Activated gamma-delta T cell treated with anti-CD3 and anti-CD28 coated beads, Interleukin-2, amount 50 U/mL, for 16 hours (primary cell): Measurements from ENCODE around the gene COL25A1.
"Not testable (repeated sequence)": the region's sequence is repeated elsewhere in the genome, so short reads cannot be mapped to it uniquely, and the experiment has no call there.

Source experiments
- DNase-seq: peaks from one replicate; pipeline ENCODE4 v3.0.0-alpha.2; 2020; ENCODE audit warnings: low read depth

Gene COL25A1

GRCh38 chr4:109049926-109050325 is 252.5 kb downstream of the COL25A1 start:
- DNase-seq, result no peak

GRCh38 chr4:109046471-109047201 is 255.8 kb downstream of the COL25A1 start:
- DNase-seq, result no peak

- no peak for DNase-seq
Measured at GRCh38 chr4:109044431-109044830, 258.0 kb downstream of the COL25A1 start.

GRCh38 chr4:109043286-109043685 is 259.2 kb downstream of the COL25A1 start:
- no peak for DNase-seq

GRCh38 chr4:109041463-109042360 is 260.7 kb downstream of the COL25A1 start:
- no peak for DNase-seq

GRCh38 chr4:109040441-109040840 is 262.0 kb downstream of the COL25A1 start:
- no peak for DNase-seq

- no peak for DNase-seq
Measured at GRCh38 chr4:109037026-109037425, 265.4 kb downstream of the COL25A1 start.

GRCh38 chr4:109033993-109034392 is 268.5 kb downstream of the COL25A1 start:
- no peak for DNase-seq

- DNase-seq, result no peak
Measured at GRCh38 chr4:109032671-109033070, 269.8 kb downstream of the COL25A1 start.

GRCh38 chr4:109029987-109030386 is 272.5 kb downstream of the COL25A1 start:
- DNase-seq, result no peak

GRCh38 chr4:109027016-109027500 is 275.4 kb downstream of the COL25A1 start:
- no peak for DNase-seq

GRCh38 chr4:109026588-109026987 is 275.9 kb downstream of the COL25A1 start:
- DNase-seq, result no peak

GRCh38 chr4:109025471-109026076 is 276.9 kb downstream of the COL25A1 start:
- DNase-seq, result no peak

- DNase-seq, result no peak
Measured at GRCh38 chr4:109022961-109023360, 279.5 kb downstream of the COL25A1 start.

GRCh38 chr4:109021630-109022029 is 280.8 kb downstream of the COL25A1 start:
- DNase-seq, result not testable (repeated sequence)

- DNase-seq, result no peak
Measured at GRCh38 chr4:109020861-109021260, 281.6 kb downstream of the COL25A1 start.

GRCh38 chr4:109016200-109016599 is 286.3 kb downstream of the COL25A1 start:
- DNase-seq, result no peak

GRCh38 chr4:109015413-109015810 is 287.0 kb downstream of the COL25A1 start:
- DNase-seq, result no peak

GRCh38 chr4:109014593-109015412 is 287.7 kb downstream of the COL25A1 start:
- DNase-seq, result no peak

GRCh38 chr4:109012286-109012880 is 290.1 kb downstream of the COL25A1 start:
- DNase-seq, result no peak
